Measurements from ENCODE around the gene HOXB8. TPM values are rescaled to one million over a fixed set of nuclear protein-coding genes. Genes with fewer than 3 reads are reported as not detected.

The HOXB8 gene
- total RNA-seq, result under 1 TPM in 1 of 4 donors, not detected in 3; 0.75 TPM

GRCh38 chr17:48615047-48615962 lies at the start of gene HOXB8:
HOXB8 (minus strand) TSS chr17:48615292; CDS start chr17:48614704, 588 bp downstream.
- TF ChIP-seq CTCF (IDR thresholded peaks at IDR 0.05; ENCODE audit: low read depth), result no peak

- TF ChIP-seq CTCF (IDR thresholded peaks at IDR 0.05; ENCODE audit: low read depth), result no peak
Measured at GRCh38 chr17:48663134-48663924, 48.2 kb upstream of the HOXB8 start.

GRCh38 chr17:48655913-48656312 lies 40.8 kb upstream of the HOXB8 start:
- no peak for TF ChIP-seq CTCF (IDR thresholded peaks at IDR 0.05; ENCODE audit: low read depth)

- TF ChIP-seq CTCF (IDR thresholded peaks at IDR 0.05; ENCODE audit: low read depth), result no peak
Measured at GRCh38 chr17:48649741-48650140, 34.6 kb upstream of the HOXB8 start.

GRCh38 chr17:48647963-48648245 lies 32.8 kb upstream of the HOXB8 start:
- no peak for TF ChIP-seq CTCF (IDR thresholded peaks at IDR 0.05; ENCODE audit: low read depth)

GRCh38 chr17:48647103-48647962 lies 32.2 kb upstream of the HOXB8 start:
- no peak for TF ChIP-seq CTCF (IDR thresholded peaks at IDR 0.05; ENCODE audit: low read depth)
